ENCODE measurements around the gene CHMP3. TPM values are rescaled to one million over a fixed set of nuclear protein-coding genes. Genes with fewer than 3 reads are reported as not detected.
"Not testable (repeated sequence)": the region's sequence is repeated elsewhere in the genome, so short reads cannot be mapped to it uniquely, and the experiment has no call there.

Gene CHMP3
- total and polyA plus RNA-seq, 2 donors (not counting 1 experiment from before 2014, with no cell fraction given): 17.5 to 72.5 TPM

- H4K20me1 ChIP-seq (ENCODE audit: control insufficient read depth, insufficient read depth, low read length, poor library complexity, severe bottlenecking); POLR2A ChIA-PET; H3K9ac ChIP-seq (ENCODE audit: low read length); H3K9me3 Mint-ChIP-seq (ENCODE audit: insufficient read depth); H3K36me3 ChIP-seq (replicated peaks in 1 of 2; ENCODE audit: control extremely low read depth in 1 of 2, control insufficient read depth in 1 of 2, extremely low read depth in 1 of 2, insufficient read depth in 2 of 2, low read length in 1 of 2); H3K27ac Mint-ChIP-seq; H3K27me3 Mint-ChIP-seq; H3K4me3 Mint-ChIP-seq; ATAC-seq (ENCODE audit: low read depth); CTCF ChIA-PET; H3K4me1 ChIP-seq (ENCODE audit: control insufficient read depth in 2 of 2, insufficient read depth in 2 of 2, low read length in 2 of 2); H3K4me1 Mint-ChIP-seq; H3K27me3 ChIP-seq (replicated peaks in 1 of 4; ENCODE audit: control extremely low read depth in 1 of 4, control insufficient read depth in 3 of 4, insufficient read depth in 4 of 4, low read length in 3 of 4); H3K4me3 ChIP-seq (ENCODE audit: control extremely low read depth in 1 of 5, extremely low read depth in 1 of 5, insufficient read depth in 1 of 5, low read depth in 2 of 5, low read length in 4 of 5); DNase-seq; intact Hi-C loops (cut with micrococcal nuclease); H2AFZ ChIP-seq (ENCODE audit: insufficient read depth, low read depth, low read length, poor library complexity, severe bottlenecking); H3K4me2 ChIP-seq (replicated peaks; ENCODE audit: low read depth, low read length, poor library complexity, severe bottlenecking); H3K27ac ChIP-seq (ENCODE audit: low read length in 2 of 2): not testable (repeated sequence)
- peaks cover 15% of the 10 kb centered on the region for H3K79me2 ChIP-seq (ENCODE audit: control insufficient read depth, insufficient read depth, low read length)
- WGBS (ENCODE audit: insufficient coverage): 97% methylated on average over 6 of the region's 32 CpGs
- peaks cover 0 to 26% (median 5%) of the 10 kb centered on the region in 3 donors for H3K9me3 ChIP-seq (ENCODE audit: control extremely low read depth in 1 of 3, control insufficient read depth in 2 of 3, insufficient read depth in 1 of 3, low read length in 2 of 3)
These were observed 18.8 kb downstream of the CHMP3 start for GRCh38 chr2:86544278-86545099.

DNA sequence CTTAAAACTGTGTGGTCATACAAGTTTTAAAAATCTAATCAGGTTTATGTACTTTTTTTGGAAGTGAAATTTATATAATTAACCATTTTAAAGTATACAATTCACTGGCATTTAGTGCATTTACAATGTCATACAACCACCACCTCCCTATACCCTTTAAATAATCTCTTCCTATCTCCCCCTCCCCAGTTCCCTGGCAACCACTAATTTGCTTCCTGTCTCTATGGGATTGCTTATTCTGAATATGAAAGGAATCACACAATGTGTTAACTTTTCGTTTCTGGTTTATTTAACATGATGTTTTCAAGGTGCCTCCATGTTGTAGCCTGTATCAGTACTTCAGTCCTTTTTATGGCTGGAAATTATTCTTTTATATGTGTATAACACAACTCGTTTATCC lies 19.4 kb downstream of the CHMP3 start:
- Histone ChIP-seq H3K36me3 (replicated peaks in 1 of 2; ENCODE audit: control extremely low read depth in 1 of 2, control insufficient read depth in 1 of 2, extremely low read depth in 1 of 2, insufficient read depth in 2 of 2, low read length in 1 of 2) (peaks cover 2 to 4% of the 10 kb centered on the region in 2 experiments), H4K20me1 (ENCODE audit: control insufficient read depth, insufficient read depth, low read length, poor library complexity, severe bottlenecking) (no peaks in the 10 kb centered on the region), H3K4me2 (replicated peaks; ENCODE audit: low read depth, low read length, poor library complexity, severe bottlenecking) (no peak overlapping the region), H3K79me2 (ENCODE audit: control insufficient read depth, insufficient read depth, low read length) (peaks cover 10% of the 10 kb centered on the region), H3K27me3 (replicated peaks in 1 of 4; ENCODE audit: control extremely low read depth in 1 of 4, control insufficient read depth in 3 of 4, insufficient read depth in 4 of 4, low read length in 3 of 4) (no peaks in the 10 kb centered on the region), H3K4me3 (ENCODE audit: control extremely low read depth in 1 of 5, extremely low read depth in 1 of 5, insufficient read depth in 1 of 5, low read depth in 2 of 5, low read length in 4 of 5) (no peak overlapping the region), H2AFZ (ENCODE audit: insufficient read depth, low read depth, low read length, poor library complexity, severe bottlenecking) (no peak overlapping the region), H3K4me1 (ENCODE audit: control insufficient read depth in 2 of 2, insufficient read depth in 2 of 2, low read length in 2 of 2) (no peaks in the 10 kb centered on the region), H3K27ac (ENCODE audit: low read length in 2 of 2) (no peak overlapping the region), H3K9me3 (ENCODE audit: control extremely low read depth in 1 of 3, control insufficient read depth in 2 of 3, insufficient read depth in 1 of 3, low read length in 2 of 3) (peaks cover 0 to 19% (median 5%) of the 10 kb centered on the region in 3 donors), H3K9ac (ENCODE audit: low read length) (no peak overlapping the region)
- no CpG with 5 or more reads among the region's 2 CpGs for WGBS (ENCODE audit: insufficient coverage)
- Mint-ChIP-seq H3K9me3 (ENCODE audit: insufficient read depth) (no peaks in the 10 kb centered on the region), H3K4me3 (no peak overlapping the region), H3K4me1 (peaks cover 2% of the 10 kb centered on the region), H3K27me3 (no peaks in the 10 kb centered on the region), H3K27ac (no peak overlapping the region)
- intact Hi-C loops (cut with micrococcal nuclease): no loop called here
- ChIA-PET POLR2A (no interaction called here), CTCF (no interaction called here)
- TF ChIP-seq CTCF (IDR thresholded peaks at IDR 0.05): no peak
- TF ChIP-seq EZH2 (IDR thresholded peaks at IDR 0.05; ENCODE audit: borderline replicate concordance, insufficient read depth, low read depth, low read length, poor library complexity, severe bottlenecking): no peak
- no peak for ATAC-seq (ENCODE audit: low read depth)
- DNase-seq: no peak

Measured in B cell (primary cell).